GM12874 (cell line): Measurements from ENCODE around the gene MPPED2.

ENCODE experiments used
- TF ChIP-seq, protein P1 (sequence below): IDR thresholded peaks from 2 replicates; pipeline ENCODE4 v1.5.1; 2011; ENCODE audit warnings: low read depth, mild to moderate bottlenecking, control low read depth, low read length, moderate library complexity; ENCODE audit not compliant: insufficient read depth

The MPPED2 gene

GRCh38 chr11:30585125-30585891, 845 bp downstream of the MPPED2 start:
- TF ChIP-seq, protein P1, sequence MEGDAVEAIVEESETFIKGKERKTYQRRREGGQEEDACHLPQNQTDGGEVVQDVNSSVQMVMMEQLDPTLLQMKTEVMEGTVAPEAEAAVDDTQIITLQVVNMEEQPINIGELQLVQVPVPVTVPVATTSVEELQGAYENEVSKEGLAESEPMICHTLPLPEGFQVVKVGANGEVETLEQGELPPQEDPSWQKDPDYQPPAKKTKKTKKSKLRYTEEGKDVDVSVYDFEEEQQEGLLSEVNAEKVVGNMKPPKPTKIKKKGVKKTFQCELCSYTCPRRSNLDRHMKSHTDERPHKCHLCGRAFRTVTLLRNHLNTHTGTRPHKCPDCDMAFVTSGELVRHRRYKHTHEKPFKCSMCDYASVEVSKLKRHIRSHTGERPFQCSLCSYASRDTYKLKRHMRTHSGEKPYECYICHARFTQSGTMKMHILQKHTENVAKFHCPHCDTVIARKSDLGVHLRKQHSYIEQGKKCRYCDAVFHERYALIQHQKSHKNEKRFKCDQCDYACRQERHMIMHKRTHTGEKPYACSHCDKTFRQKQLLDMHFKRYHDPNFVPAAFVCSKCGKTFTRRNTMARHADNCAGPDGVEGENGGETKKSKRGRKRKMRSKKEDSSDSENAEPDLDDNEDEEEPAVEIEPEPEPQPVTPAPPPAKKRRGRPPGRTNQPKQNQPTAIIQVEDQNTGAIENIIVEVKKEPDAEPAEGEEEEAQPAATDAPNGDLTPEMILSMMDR: no peak

DNA sequence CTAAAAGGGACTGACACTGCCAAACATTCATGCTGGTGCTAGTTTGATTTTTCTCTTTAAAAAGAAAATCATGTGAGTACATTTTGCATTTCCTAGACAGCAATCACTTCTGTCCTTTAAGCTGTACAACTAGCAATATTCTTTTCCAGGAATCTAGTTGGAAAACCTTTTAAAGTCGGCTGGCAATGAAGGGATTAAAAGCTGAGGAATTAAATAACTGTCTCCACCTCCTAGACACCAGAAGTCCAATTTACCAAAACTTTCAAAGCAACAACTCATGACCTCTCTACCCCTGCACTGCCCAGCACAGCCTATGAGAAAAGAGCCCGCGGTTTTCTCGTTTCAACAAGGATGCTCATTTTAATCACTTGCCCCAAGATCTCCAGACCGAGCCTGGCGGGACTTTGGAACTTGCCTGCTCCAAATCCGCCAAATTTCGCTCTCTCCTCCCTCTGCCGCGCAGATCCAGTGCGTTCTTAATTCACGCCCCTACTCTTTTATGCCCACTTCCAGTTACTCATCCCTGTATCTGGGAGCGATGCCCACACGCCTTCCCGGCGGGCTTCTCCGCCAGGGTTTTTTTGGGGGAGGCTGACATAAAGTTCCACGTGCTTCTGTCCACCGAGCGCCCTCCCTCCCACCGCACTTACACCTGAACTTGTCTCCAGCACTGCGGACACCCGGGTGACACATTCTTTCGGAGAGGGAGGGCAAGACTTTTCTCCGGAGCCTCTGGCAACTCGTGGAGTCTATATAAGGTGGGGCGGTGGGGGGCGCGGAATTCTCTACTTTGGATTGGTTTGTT, 2.5 kb downstream of the MPPED2 start:
- TF ChIP-seq, protein P1: no peak

DNA sequence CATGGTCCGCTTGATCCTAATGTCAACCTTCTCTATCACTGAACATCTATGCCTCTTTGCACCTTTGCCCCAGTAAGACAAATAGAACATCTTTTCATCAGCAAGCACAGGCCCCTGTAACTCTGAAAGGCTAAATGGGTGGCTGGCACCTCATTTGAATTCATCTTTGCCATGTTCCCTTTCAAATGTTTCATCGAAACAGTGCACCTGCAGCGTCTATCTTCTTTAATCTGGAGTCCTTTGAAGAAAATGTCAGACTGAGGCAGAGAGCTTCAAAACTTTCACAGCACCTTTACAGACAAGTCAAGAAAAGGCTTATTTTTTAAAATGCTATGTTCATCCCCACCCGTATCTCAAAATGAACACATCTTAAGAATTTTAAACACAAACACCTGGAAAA, 3.4 kb downstream of the MPPED2 start:
- TF ChIP-seq, protein P1: no peak

- TF ChIP-seq, protein P1: no peak
These were observed 4.5 kb downstream of the MPPED2 start for GRCh38 chr11:30581675-30582074.

DNA sequence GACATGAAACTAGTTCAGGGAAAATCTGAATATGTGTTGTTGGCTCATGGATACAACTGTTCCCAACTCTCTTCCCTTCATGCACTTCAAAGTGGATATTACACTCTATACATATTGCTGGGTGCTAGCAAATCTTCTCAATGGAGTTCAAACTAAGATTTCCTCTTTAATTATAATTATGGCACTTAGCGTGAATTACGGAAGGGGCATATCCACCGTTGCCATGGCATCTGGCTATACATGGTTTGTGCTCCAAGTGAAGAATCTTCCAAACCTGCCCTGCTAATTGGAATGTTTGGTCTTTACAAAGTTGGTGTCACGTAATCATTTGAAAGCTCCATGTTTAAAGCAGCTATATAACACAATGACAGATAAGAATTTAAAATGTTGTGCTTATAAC, 5.6 kb downstream of the MPPED2 start:
- TF ChIP-seq, protein P1: no peak

GRCh38 chr11:30579415-30580175, 6.6 kb downstream of the MPPED2 start:
- TF ChIP-seq, protein P1: no peak

DNA sequence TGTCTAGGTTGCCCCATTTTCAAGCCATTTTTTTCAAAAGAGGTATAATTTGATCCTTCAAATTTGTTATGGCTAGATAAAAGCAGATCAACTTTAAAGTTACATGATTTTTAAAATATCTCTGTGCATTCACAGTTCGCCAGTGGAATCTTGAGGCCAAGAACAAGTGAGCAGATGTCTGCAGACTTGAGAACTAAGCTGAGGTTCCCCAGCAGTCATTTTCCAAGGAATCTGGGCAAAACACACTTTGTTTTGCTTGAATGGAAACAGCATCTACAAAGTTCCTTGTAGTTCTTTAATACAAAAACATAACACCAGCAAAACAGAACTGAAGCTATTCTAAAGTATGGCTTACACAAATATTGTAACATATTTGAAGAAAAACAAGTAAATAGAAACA, 7.7 kb downstream of the MPPED2 start:
- TF ChIP-seq, protein P1: no peak
